HG03378 (cell line): ENCODE results near the gene XKR8.

Experiments used
- ATAC-seq: cut with Tn5 transposase; IDR thresholded peaks from one replicate; pipeline ENCODE4 v1.9.1; 2021; ENCODE audit warnings: mild to moderate bottlenecking, moderate library complexity; ENCODE audit not compliant: unreplicated experiment

XKR8 gene

DNA sequence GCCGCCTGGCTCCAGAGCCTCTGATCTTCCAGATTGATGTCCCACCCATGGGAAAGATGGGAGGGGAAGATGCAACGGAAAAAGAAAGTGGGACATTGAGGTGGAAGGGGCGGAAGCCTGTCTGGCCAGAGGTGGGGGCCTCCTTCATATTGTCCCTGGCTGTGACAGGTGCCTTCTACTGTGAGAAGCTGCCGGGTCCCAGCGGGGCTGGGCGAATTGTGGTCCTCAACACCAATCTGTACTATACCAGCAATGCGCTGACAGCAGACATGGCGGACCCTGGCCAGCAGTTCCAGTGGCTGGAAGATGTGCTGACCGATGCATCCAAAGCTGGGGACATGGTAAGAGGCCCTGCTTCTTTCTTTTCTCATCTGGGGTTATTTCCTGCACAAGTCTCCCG, 5.6 kb upstream of the XKR8 start:
- no peak for ATAC-seq

DNA sequence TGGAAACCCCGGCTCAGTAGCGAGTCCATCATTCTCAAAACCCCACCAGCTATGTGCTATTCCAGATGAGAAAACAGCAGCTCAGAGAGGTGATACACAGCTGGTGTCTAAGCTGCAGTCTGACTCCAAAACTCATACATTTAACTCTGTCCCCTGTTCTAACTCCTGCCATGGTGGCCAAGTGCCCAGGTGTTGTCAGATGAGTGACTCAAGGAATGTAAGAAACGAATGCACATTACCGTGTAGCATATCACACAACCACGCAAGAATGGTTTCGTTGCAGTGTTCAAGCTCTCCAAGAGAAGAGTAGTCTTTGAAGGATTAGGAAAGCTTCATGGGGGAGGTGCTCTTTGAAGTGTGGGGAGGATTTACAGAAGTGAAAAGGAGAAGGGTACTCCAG, 4.7 kb upstream of the XKR8 start:
- no peak for ATAC-seq

- ATAC-seq = no peak
These were observed 3.0 kb upstream of the XKR8 start for GRCh38 chr1:27956761-27957160.

- ATAC-seq = no peak
These were observed 2.1 kb upstream of the XKR8 start for GRCh38 chr1:27957655-27958054.

- no peak for ATAC-seq
These were observed 1.3 kb upstream of the XKR8 start for GRCh38 chr1:27958513-27958912.

- no peak for ATAC-seq
These were observed 1.2 kb downstream of the XKR8 start for GRCh38 chr1:27960762-27961645.

DNA sequence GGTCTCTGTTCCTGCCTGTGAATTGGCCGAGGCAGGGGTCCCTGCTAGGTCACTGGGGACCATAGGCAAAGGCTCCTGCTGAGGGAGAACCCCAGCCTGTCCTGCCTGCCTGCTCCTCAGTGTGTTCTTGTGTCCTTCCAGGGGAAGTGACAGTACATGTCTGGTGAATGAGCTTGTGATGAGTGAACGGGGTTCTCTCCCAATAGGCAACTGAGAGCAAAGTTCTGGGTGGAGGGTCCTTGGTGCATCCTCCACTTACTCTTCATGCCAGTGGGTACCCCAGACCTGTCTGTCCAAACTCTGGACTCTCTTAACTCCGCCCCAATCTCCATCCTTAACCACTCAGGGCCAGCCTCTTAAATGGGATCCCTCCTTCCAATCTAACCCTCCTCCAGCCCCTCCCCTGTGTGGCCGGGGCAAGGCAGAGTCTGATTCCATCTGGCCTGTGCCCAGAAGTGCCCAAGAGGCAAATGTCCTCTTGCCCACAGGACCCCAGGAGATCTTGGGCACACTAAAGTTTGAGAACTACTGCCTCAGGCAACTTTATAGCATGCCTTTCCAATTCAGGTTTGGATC, 2.0 kb downstream of the XKR8 start:
- ATAC-seq = no peak

- ATAC-seq = no peak
These were observed 3.6 kb downstream of the XKR8 start for GRCh38 chr1:27963393-27963792.

DNA sequence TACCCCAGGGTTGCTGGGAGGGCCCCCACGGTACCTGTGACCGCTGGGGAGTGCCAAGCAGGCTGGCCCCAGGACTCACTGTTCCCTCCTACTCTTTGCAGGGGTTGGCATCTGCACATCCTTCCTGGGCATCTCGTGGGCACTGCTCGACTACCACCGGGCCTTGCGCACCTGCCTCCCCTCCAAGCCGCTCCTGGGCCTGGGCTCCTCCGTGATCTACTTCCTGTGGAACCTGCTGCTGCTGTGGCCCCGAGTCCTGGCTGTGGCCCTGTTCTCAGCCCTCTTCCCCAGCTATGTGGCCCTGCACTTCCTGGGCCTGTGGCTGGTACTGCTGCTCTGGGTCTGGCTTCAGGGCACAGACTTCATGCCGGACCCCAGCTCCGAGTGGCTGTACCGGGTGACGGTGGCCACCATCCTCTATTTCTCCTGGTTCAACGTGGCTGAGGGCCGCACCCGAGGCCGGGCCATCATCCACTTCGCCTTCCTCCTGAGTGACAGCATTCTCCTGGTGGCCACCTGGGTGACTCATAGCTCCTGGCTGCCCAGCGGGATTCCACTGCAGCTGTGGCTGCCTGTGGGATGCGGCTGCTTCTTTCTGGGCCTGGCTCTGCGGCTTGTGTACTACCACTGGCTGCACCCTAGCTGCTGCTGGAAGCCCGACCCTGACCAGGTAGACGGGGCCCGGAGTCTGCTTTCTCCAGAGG, 6.8 kb downstream of the XKR8 start:
- no peak for ATAC-seq

DNA sequence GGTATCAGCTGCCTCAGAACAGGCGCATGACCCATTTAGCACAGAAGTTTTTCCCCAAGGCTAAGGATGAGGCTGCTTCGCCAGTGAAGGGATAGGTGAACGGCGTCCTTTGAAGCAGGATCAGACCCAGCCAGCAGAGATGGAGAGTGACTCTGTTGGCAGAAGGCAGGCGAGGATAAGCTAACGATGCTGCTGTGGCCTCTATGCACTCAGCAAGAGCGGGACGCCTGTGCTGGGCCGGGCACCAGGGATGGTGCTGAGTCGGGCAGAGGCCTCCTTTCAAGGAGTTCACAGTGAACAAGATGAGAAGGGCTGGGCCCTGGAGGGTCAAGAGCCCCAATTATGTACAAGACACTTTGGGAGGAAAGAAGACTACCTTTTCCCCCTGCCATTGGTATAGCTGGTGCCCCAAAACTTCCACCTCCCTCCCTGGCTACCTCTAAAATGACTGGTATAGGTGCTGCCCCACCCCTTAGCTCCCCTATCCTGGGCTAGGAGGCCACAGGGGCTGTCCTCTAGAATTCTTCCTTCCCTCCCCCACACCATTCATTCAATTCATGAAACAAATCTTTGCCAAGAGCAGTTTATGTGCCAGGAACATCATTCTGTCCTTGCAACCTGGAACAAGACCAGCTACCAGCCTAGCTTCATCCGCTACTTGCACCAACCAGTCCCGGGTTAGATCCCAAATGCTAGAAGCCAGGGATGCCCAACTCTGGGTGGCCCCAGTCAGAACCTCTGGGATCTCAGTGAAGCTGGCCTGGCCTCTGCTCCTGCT, 7.5 kb downstream of the XKR8 start:
- no peak for ATAC-seq

DNA sequence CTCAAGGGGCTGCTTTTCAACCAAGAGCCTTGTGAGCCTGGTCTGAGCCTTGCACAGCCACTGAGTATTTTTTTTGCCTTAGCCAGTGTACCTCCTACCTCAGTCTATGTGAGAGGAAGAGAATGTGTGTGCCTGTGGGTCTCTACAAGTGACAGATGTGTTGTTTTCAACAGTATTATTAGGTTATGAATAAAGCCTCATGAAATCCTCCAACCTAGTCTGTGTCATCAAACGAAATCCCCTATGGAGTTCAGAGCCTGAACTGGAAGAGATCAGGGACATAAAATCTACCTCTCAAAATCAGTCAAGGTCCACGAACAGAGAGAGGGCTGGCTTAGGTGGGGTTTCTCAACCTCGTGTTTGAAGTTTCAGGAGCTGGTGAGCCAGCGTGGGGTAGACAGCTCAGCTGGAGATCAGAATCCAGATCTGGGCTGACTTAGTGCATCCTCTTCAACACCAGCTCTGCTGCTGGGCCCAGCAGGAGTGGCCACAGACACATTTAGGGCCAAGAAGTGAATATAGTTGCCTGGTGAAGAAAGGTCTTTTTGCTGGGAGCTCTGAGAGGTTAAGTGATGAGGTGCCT, 8.2 kb downstream of the XKR8 start:
- no peak for ATAC-seq

- no peak for ATAC-seq
These were observed 8.9 kb downstream of the XKR8 start for GRCh38 chr1:27968692-27969091.

DNA sequence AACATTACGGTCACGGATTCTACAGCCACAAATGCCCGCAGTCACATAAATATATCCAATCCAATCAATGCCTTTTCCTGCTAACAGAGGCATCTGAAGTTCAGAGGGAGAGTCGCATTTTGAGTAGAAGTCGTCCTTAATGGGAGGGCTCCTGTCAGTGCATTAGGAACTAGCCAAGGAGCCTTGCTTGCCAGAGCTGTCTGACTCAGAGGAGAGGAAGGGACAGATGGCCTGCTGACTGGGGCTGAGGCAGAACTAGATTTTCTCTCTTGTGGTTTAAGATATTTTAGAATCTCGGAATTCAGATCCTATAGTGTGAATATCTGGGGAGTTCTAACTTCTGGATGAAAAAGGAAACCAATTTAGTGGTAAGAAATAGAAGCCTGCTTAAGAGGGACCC, 10.6 kb downstream of the XKR8 start:
- ATAC-seq = no peak

DNA sequence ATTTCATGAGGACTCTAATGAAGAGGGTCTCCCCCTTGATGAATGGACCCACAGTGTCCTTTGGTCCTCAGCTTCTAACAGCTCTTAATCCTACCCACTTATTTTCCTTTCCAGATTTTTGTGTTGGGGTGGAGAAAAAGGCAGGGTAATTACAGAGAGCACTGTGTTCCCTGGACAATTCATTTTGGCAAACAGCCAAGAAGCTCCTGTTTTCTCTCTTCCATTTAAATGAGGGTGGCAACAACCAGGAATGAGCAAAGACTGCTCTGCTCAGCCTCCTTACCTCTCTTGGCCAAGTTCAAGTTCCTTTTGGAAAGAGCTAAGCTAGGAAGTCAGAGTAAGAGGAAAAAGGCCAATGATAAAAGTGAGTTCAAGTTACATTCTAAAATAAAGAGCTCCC, 11.9 kb downstream of the XKR8 start:
- ATAC-seq = no peak

- no peak for ATAC-seq
These were observed 12.4 kb downstream of the XKR8 start for GRCh38 chr1:27972141-27972540.

GRCh38 chr1:27973771-27974416, 14.1 kb downstream of the XKR8 start:
- no peak for ATAC-seq

DNA sequence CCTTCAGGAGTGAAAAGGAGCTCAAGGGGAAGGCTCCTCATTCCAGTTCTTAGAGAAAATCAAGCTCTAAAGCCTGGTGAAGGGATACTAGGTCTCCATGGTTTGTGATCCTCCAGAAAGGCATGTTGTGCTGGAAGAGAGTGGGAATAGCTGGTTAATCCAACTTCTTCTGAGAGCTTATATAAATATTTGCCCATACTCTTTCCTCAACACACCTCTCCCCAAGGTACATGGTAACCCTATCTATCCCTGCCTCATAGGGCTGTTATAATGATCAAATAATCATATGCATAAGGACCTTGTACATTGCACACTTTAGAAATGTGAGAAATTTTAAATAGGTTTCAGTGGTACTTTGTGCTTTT, 14.6 kb downstream of the XKR8 start:
- no peak for ATAC-seq

GRCh38 chr1:27979151-27979858, 19.5 kb downstream of the XKR8 start:
- ATAC-seq = no peak

- ATAC-seq = no peak
These were observed 20.1 kb downstream of the XKR8 start for GRCh38 chr1:27979859-27980201.
